GM12874 (cell line): ENCODE data around the gene FOXO3.

ENCODE experiments used
- TF ChIP-seq, protein P1 (sequence below): IDR thresholded peaks from 2 replicates; pipeline ENCODE4 v1.5.1; 2011; ENCODE audit warnings: low read depth, mild to moderate bottlenecking, control low read depth, low read length, moderate library complexity; ENCODE audit not compliant: insufficient read depth

Gene FOXO3

GRCh38 chr6:108714766-108715414 lies 154.2 kb downstream of the FOXO3 start:
- TF ChIP-seq, protein P1, sequence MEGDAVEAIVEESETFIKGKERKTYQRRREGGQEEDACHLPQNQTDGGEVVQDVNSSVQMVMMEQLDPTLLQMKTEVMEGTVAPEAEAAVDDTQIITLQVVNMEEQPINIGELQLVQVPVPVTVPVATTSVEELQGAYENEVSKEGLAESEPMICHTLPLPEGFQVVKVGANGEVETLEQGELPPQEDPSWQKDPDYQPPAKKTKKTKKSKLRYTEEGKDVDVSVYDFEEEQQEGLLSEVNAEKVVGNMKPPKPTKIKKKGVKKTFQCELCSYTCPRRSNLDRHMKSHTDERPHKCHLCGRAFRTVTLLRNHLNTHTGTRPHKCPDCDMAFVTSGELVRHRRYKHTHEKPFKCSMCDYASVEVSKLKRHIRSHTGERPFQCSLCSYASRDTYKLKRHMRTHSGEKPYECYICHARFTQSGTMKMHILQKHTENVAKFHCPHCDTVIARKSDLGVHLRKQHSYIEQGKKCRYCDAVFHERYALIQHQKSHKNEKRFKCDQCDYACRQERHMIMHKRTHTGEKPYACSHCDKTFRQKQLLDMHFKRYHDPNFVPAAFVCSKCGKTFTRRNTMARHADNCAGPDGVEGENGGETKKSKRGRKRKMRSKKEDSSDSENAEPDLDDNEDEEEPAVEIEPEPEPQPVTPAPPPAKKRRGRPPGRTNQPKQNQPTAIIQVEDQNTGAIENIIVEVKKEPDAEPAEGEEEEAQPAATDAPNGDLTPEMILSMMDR = no peak

DNA sequence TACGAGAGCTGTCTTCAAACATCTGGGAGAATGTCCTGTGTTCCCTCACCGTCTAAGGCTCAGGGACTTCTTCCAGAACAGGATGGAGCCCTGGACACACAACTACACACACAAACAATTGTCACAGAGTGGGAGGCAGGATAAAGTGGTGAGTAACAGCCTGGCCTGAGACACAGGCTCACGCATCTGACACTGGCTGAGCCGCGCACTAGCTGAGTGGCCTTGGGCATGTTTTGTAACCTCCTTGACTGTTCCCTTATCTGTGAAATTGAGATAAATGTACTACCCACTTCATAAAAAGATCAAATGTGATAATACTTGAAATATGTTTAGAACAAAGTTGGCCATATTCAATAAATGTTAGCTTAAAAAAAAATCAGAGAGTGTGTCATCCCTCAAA lies 155.1 kb downstream of the FOXO3 start:
- TF ChIP-seq, protein P1 = no peak

GRCh38 chr6:108716801-108717791 lies 156.4 kb downstream of the FOXO3 start:
- TF ChIP-seq, protein P1 = no peak

DNA sequence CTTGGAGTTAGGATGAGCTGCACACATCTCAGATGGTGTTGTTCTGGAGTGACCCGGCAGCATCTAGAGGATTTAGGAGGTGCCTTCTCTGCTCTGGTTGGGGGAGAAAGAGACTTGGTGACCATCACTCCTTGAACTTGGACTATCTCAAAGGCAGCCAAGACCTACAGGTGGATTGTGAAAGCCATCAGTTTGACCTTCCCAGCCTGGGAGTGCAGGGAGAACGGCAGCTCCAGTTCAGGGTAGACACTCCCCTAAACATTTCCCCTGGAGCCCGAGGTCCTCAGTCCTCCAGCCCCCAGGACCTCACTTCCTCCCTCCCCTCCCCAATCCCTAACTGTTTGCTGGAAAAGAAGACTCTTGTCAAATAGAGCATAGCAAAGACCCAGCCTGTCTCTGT lies 158.8 kb downstream of the FOXO3 start:
- TF ChIP-seq, protein P1 = no peak

DNA sequence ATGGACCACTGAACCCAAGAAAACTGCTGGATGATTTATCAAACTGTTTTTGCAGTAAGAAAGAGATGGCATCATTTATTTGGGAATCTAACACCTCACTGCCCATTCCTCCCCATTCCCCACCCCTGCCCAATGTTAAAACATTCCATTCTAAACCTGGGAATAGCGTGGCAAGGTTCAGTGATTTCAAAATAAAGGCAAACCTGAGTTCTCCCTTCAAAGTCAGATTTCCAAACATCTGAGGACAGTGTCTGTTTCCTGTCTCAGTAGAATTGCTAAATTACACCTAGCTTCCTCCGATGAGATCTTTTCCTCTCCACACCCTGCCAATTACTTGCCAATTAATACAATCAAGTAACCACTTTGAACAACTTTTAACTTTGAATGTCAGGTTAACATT lies 160.1 kb downstream of the FOXO3 start:
- TF ChIP-seq, protein P1 = no peak

- TF ChIP-seq, protein P1 = no peak
These were observed 160.6 kb downstream of the FOXO3 start for GRCh38 chr6:108721286-108721685.

DNA sequence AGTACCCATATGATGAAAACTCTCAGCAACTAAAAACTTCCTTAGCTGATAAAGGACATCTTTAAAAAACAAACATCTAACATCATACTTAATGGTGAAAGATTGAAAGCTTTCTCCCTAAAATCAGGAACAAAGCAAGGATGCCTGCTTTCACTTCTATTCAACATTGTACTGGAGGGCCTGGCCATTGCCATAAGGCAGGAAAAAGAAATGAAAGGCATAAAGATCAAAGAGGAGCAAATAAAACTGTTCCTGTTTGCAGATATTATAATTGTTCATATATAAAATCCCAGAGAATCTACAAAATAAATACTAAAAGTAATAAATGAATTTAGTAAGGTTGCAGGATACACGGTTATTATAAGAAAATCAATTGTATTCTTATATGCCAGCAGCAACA lies 162.9 kb downstream of the FOXO3 start:
- TF ChIP-seq, protein P1 = no peak
